ENCODE results near the gene ZNF43. TPM values are rescaled to one million over a fixed set of nuclear protein-coding genes. Genes with fewer than 3 reads are reported as not detected.
"Not testable (repeated sequence)": the region's sequence is repeated elsewhere in the genome, so short reads cannot be mapped to it uniquely, and the experiment has no call there.

The ZNF43 gene
- total RNA-seq (10 to 100 TPM; 10.0 to 16.3 (median 12.6) TPM), polyA plus RNA-seq (1 to 10 TPM; 1.8 to 6.0 (median 2.5) TPM)

- TF ChIP-seq CTCF (IDR thresholded peaks at IDR 0.05) (no peak), POLR2A (IDR thresholded peaks at IDR 0.05) (peak; percentile 81 to 89), POLR2AphosphoS5 (IDR thresholded peaks at IDR 0.05) (peak; percentile 85 to 96 (median 96))
- WGBS, 2 donors: 0 to 1% methylated on average over 29 of the region's 29 CpGs
- Histone ChIP-seq H3K36me3 (peaks cover 0 to 14% (median under 1%) of the 10 kb centered on the region in 4 donors), H3K4me1 (peaks cover 0 to 8% (median 6%) of the 10 kb centered on the region in 4 donors), H3K27me3 (no peaks in the 10 kb centered on the region), H3K27ac (peak within 1 kb of the TSS; percentile 90 to 96 (median 93)), H3K9me3 (no peaks in the 10 kb centered on the region), H3K4me3 (peak within 1 kb of the TSS; percentile 63 to 83 (median 72))
- intact Hi-C loops (cut with DNase I): loop anchor here (2.0 to 10.0 kb wide), 3 partner anchors 15 to 699 kb away; partner anchors contain the start of gene ZNF100
- DNase-seq: peak; percentile 99
These were observed at the start of gene ZNF43 for GRCh38 chr19:21835810-21836444. ZNF43 (minus strand) TSS chr19:21836182; CDS start chr19:21836038, 144 bp downstream.

- H3K4me1 ChIP-seq; intact Hi-C loops (cut with DNase I); H3K4me3 ChIP-seq; DNase-seq; H3K36me3 ChIP-seq; H3K9me3 ChIP-seq; H3K27me3 ChIP-seq; H3K27ac ChIP-seq: not testable (repeated sequence)
- 51 to 93% methylated on average over 2 of the region's 2 CpGs for WGBS, 2 donors
These were observed 49.5 kb upstream of the ZNF43 start for GRCh38 chr19:21885516-21885915.

GRCh38 chr19:21884786-21885185 lies 48.8 kb upstream of the ZNF43 start:
- H3K36me3 ChIP-seq; H3K9me3 ChIP-seq; H3K4me3 ChIP-seq; DNase-seq; H3K4me1 ChIP-seq; H3K27ac ChIP-seq; intact Hi-C loops (cut with DNase I); H3K27me3 ChIP-seq: not testable (repeated sequence)
- WGBS, 2 donors: 91% methylated on average over 8 of the region's 8 CpGs

- WGBS, 2 donors: 73 to 85% methylated on average over 10 of the region's 10 CpGs
These were observed 47.5 kb upstream of the ZNF43 start for GRCh38 chr19:21883516-21883915.

GRCh38 chr19:21880761-21881160 lies 44.8 kb upstream of the ZNF43 start:
- DNase-seq; H3K9me3 ChIP-seq; H3K36me3 ChIP-seq; H3K27me3 ChIP-seq; intact Hi-C loops (cut with DNase I); H3K4me1 ChIP-seq; H3K4me3 ChIP-seq; H3K27ac ChIP-seq: not testable (repeated sequence)
- 39 to 71% methylated on average over 9 of the region's 9 CpGs for WGBS, 2 donors

More at GRCh38 chr19:21883516-21883915, 47.5 kb upstream of the ZNF43 start:
- no peaks in the 10 kb centered on the region for H3K27me3 ChIP-seq
- no peaks in the 10 kb centered on the region for H3K36me3 ChIP-seq
- H3K4me1 ChIP-seq: no peaks in the 10 kb centered on the region
- intact Hi-C loops (cut with DNase I): no loop called here
- no peak for DNase-seq
- H3K4me3 ChIP-seq: no peak overlapping the region
- H3K27ac ChIP-seq: no peak overlapping the region
- no peaks in the 10 kb centered on the region for H3K9me3 ChIP-seq
- TF ChIP-seq EP300 (IDR thresholded peaks at IDR 0.05) (no peak), POLR2A (IDR thresholded peaks at IDR 0.05) (no peak), CTCF (IDR thresholded peaks at IDR 0.05) (no peak), POLR2AphosphoS5 (IDR thresholded peaks at IDR 0.05) (no peak)

- no peak for TF ChIP-seq POLR2A (IDR thresholded peaks at IDR 0.05)
- no peak for TF ChIP-seq POLR2AphosphoS5 (IDR thresholded peaks at IDR 0.05)
- no peak for TF ChIP-seq CTCF (IDR thresholded peaks at IDR 0.05)
- TF ChIP-seq EP300 (IDR thresholded peaks at IDR 0.05): no peak
- no peak for DNase-seq
- Histone ChIP-seq H3K4me1 (no peaks in the 10 kb centered on the region), H3K9me3 (no peaks in the 10 kb centered on the region), H3K27ac (no peak overlapping the region), H3K27me3 (no peaks in the 10 kb centered on the region), H3K4me3 (no peak overlapping the region), H3K36me3 (no peaks in the 10 kb centered on the region)
- intact Hi-C loops (cut with DNase I): no loop called here
- 83 to 87% methylated on average over 4 of the region's 4 CpGs for WGBS, 2 donors
These were observed 42.7 kb upstream of the ZNF43 start for GRCh38 chr19:21878646-21879045.

Measured in sigmoid colon (tissue), 7 donors.